K562 (cell line): ENCODE results near the gene TTLL11. TPM values are rescaled to one million over a fixed set of nuclear protein-coding genes. Genes with fewer than 3 reads are reported as not detected.
A peak's percentile ranks its signal among the peaks of the same experiment; 100 is the strongest.

Experiments
- ATAC-seq: fragments of 200-7000 bp; cut with Tn5 transposase; 3 replicates; pipeline ENCODE4 v1.9.1; 2020; ENCODE audit warnings: moderate library complexity
- BruUV-seq: library from RNA; stranded (reverse); fragments of 400-500 nt; replicated peaks from 2 replicates; lab custom pipeline; 2021; lab: Mats Ljungman, UMichigan
- CTCF ChIA-PET: fragments of 300-600 bp; formaldehyde crosslinking; extraction: SDS; loops from one replicate; lab custom pipeline; 2021; ENCODE audit warnings: low intra/inter-chr PET ratio; lab: Yijun Ruan, JAX
- POLR2A ChIA-PET: fragments of 300-600, 350-650 bp; sonication (Branson Sonifier 250); formaldehyde crosslinking; extraction: SDS; loops from one replicate; lab custom pipeline; 2021; ENCODE audit warnings: antibody characterized with exemption, inconsistent platforms; lab: Yijun Ruan, JAX
- DNase-seq, 4 experiments: peaks; one replicate each; pipeline versions ENCODE4 v3.0.0 to v3.0.0-alpha.2; 2011 to 2018; ENCODE audit warnings: low spot score in 3 of 4, mixed read lengths in 3 of 4; ENCODE audit errors: extremely low read depth in 1 of 4
- FAIRE-seq: peaks from 2 replicates; lab custom pipeline; 2011; peaks lifted over from hg19 to GRCh38; lab: Jason Lieb, UNC
- H2AFZ ChIP-seq: 2 replicates; pipeline ENCODE4 v1.6.0; 2011; ENCODE audit warnings: low read depth, low read length, control low read depth, inconsistent platforms
- H3K27ac ChIP-seq: fragments of 200-600 bp; 3 replicates; pipeline ENCODE4 v1.8.0; 2011; ENCODE audit warnings: low read depth, mild to moderate bottlenecking, control low read depth, inconsistent platforms, low read length, moderate library complexity, mixed read lengths; ENCODE audit errors: extremely low read depth
- H3K27me3 ChIP-seq, 2 experiments: fragments of 300-600 bp in 1 of 2; 2 replicates in 1 of 2; 3 replicates in 1 of 2; pipeline versions ENCODE4 v1.6.0 to v1.8.0; 2011; ENCODE audit warnings: inconsistent platforms in 2 of 2, low read length in 2 of 2, mild to moderate bottlenecking in 1 of 2, mixed read lengths in 1 of 2, moderate library complexity in 1 of 2; ENCODE audit not compliant: control insufficient read depth in 2 of 2, insufficient read depth in 2 of 2
- H3K36me3 ChIP-seq: fragments of 300-600 bp; 3 replicates; pipeline ENCODE4 v1.8.0; 2011; ENCODE audit warnings: mild to moderate bottlenecking, low read length, inconsistent platforms; ENCODE audit not compliant: control insufficient read depth, insufficient read depth
- H3K4me1 ChIP-seq, 2 experiments: fragments of 200-600 bp in 1 of 2; replicated peaks in 1 of 2; 2 replicates in 1 of 2; 3 replicates in 1 of 2; pipeline versions ENCODE4 v1.5.1 to v1.8.0; 2011; ENCODE audit warnings: inconsistent platforms in 2 of 2, low read length in 2 of 2, mild to moderate bottlenecking in 1 of 2, mixed read lengths in 1 of 2, moderate library complexity in 1 of 2; ENCODE audit not compliant: control insufficient read depth in 2 of 2, insufficient read depth in 2 of 2
- H3K4me2 ChIP-seq: 2 replicates; pipeline ENCODE4 v1.6.1; 2011; ENCODE audit warnings: low read length, control low read depth, inconsistent platforms, mixed read lengths; ENCODE audit not compliant: insufficient read depth
- H3K4me3 ChIP-seq: fragments of 200-600 bp; sonication (generic), shearing (Covaris generic); 2 replicates; pipeline ENCODE4 v1.5.1; 2016; ENCODE audit warnings: control low read depth, inconsistent platforms
- H3K79me2 ChIP-seq: fragments of 200-600 bp; 3 replicates; pipeline ENCODE4 v1.8.0; 2011; ENCODE audit warnings: low read length, inconsistent platforms; ENCODE audit not compliant: control insufficient read depth, insufficient read depth
- H3K9ac ChIP-seq, 2 experiments: 2 replicates each; pipeline versions ENCODE4 v1.6.0 to v1.6.1; 2011; ENCODE audit warnings: low read depth in 2 of 2, low read length in 2 of 2, control low read depth in 1 of 2, inconsistent platforms in 1 of 2, mild to moderate bottlenecking in 1 of 2, mixed read lengths in 1 of 2; ENCODE audit not compliant: insufficient read depth in 1 of 2
- H3K9me1 ChIP-seq: one replicate; pipeline ENCODE4 v1.6.0; 2011; ENCODE audit warnings: inconsistent platforms, mild to moderate bottlenecking, low read length, moderate library complexity; ENCODE audit not compliant: control insufficient read depth, insufficient read depth
- H3K9me3 ChIP-seq: replicated peaks from 2 replicates; pipeline ENCODE4 v1.5.1; 2011; ENCODE audit warnings: low read depth, low read length, inconsistent platforms; ENCODE audit not compliant: control insufficient read depth, insufficient read depth
- H4K20me1 ChIP-seq: replicated peaks from 2 replicates; pipeline ENCODE4 v1.6.1; 2011; ENCODE audit warnings: low read length, inconsistent platforms, mixed read lengths; ENCODE audit not compliant: control insufficient read depth, insufficient read depth
- ARID1B ChIP-seq: fragments of 450-650 bp; IDR thresholded peaks from 2 replicates; pipeline ENCODE4 v1.6.1; 2016; ENCODE audit warnings: antibody characterized with exemption, mild to moderate bottlenecking, inconsistent platforms
- CBFA2T2 ChIP-seq: fragments of 450-650 bp; conservative IDR thresholded peaks from 2 replicates; pipeline ENCODE4 v1.6.1; 2017; ENCODE audit warnings: mild to moderate bottlenecking
- CTBP1 ChIP-seq: fragments of 450-650 bp; IDR thresholded peaks from 2 replicates; pipeline ENCODE4 v1.6.1; 2016; ENCODE audit warnings: borderline replicate concordance
- FOSL1 ChIP-seq: fragments of 200-800 bp; sonication (Bioruptor generic); conservative IDR thresholded peaks from 2 replicates; pipeline ENCODE4 v1.6.1; 2016; ENCODE audit warnings: missing genetic modification characterization, missing compliant biosample characterization
- HLTF ChIP-seq: fragments of 450-650 bp; IDR thresholded peaks from 2 replicates; pipeline ENCODE4 v1.6.1; 2016
- KLF16 ChIP-seq: IDR thresholded peaks from 2 replicates; pipeline ENCODE4 v1.6.1; 2016; ENCODE audit warnings: antibody characterized with exemption
- MCM7 ChIP-seq, 2 experiments: fragments of 450-650 bp; IDR thresholded peaks; 2 replicates each; pipeline ENCODE4 v1.6.1; 2016 to 2018
- NFE2L1 ChIP-seq: fragments of 450-650 bp; IDR thresholded peaks from 2 replicates; pipeline ENCODE4 v1.6.1; 2016; ENCODE audit warnings: missing genetic modification characterization, low read depth, mild to moderate bottlenecking, missing compliant biosample characterization, moderate library complexity, borderline replicate concordance
- NFIC ChIP-seq: fragments of 450-650 bp; IDR thresholded peaks from 2 replicates; pipeline ENCODE4 v1.6.1; 2017; ENCODE audit warnings: mild to moderate bottlenecking, inconsistent platforms
- PHF8 ChIP-seq: fragments of 200-600 bp; sonication (generic); IDR thresholded peaks from 2 replicates; pipeline ENCODE4 v1.6.1; 2012; ENCODE audit warnings: mixed run types, mild to moderate bottlenecking, inconsistent platforms, low read length, moderate library complexity, borderline replicate concordance
- SIRT6 ChIP-seq: IDR thresholded peaks from one replicate; pipeline ENCODE4 v1.6.1; 2012; ENCODE audit warnings: low read depth, mild to moderate bottlenecking, control low read depth, inconsistent platforms, low read length, moderate library complexity
- TAL1 ChIP-seq: fragments of 450-650 bp; IDR thresholded peaks from 2 replicates; pipeline ENCODE4 v1.6.1; 2016; ENCODE audit warnings: mild to moderate bottlenecking
- TCF3 ChIP-seq: sonication (generic); formaldehyde crosslinking; IDR thresholded peaks from 2 replicates; pipeline ENCODE4 v1.4.0; 2020; ENCODE audit warnings: mild to moderate bottlenecking, missing genetic modification reagents
- TEAD4 ChIP-seq, 2 experiments: sonication (generic) in 1 of 2; formaldehyde crosslinking in 1 of 2; IDR thresholded peaks; 2 replicates each; pipeline versions ENCODE4 v1.6.1 to v1.8.0; 2012 to 2022; ENCODE audit warnings: borderline replicate concordance in 1 of 2, inconsistent platforms in 1 of 2, low read length in 1 of 2, mild to moderate bottlenecking in 1 of 2, missing genetic modification reagents in 1 of 2
- ZNF174 ChIP-seq: fragments of 250-450 bp; sonication (Bioruptor Pico); IDR thresholded peaks from 2 replicates; pipeline ENCODE4 v1.4.0; 2020; ENCODE audit warnings: mild to moderate bottlenecking
- ZNF253 ChIP-seq: fragments of 250-450 bp; sonication (Bioruptor Pico); conservative IDR thresholded peaks from 2 replicates; pipeline ENCODE4 v1.6.1; 2021; ENCODE audit warnings: mild to moderate bottlenecking
- WGBS: fragments of 100-300 bp; shearing (Covaris generic); methylation state at CpG from one replicate; pipeline ENCODE4 v1.1.6; 2016; ENCODE audit warnings: low coverage, mixed read lengths; ENCODE audit not compliant: insufficient coverage; ENCODE audit errors: missing lambda C conversion rate; 5-methylcytosine and 5-hydroxymethylcytosine counted together
- in situ Hi-C: fragments of 300-500 bp; cut with MboI; formaldehyde crosslinking; loops from 4 replicates; pipeline ENCODE4 v1.15.0; 2018; ENCODE audit warnings: inconsistent platforms, mixed read lengths
- intact Hi-C: fragments of 100-400 bp; cut with micrococcal nuclease; formaldehyde crosslinking; loops from 2 replicates; pipeline ENCODE4 v1.14.2; 2022
- polyA plus RNA-seq, 8 experiments: library from polyadenylated mRNA; depleted of rRNA in 4 of 8; stranded (reverse) in 5 of 8; unstranded in 3 of 8; fragments of >200 nt; fragmentation: Nextera tagmentation in 2 of 8; fragmentation: Illumina TruSeq in 1 of 8; extraction: Ambion mirVana in 2 of 8; extraction: Trizol in 1 of 8; gene quantifications; 2 replicates each; pipeline versions ENCODE4 v1.2.1 to v1.2.3, GENCODE V29; 2011 to 2014; ENCODE audit warnings: inconsistent platforms in 1 of 8, missing spikeins in 1 of 8
- total RNA-seq, 7 experiments: library from RNA; depleted of rRNA in 6 of 7; stranded (reverse); fragments of >200 nt in 6 of 7; fragmentation: Illumina TruSeq in 2 of 7; extraction: Trizol in 2 of 7; gene quantifications; 2 replicates each; pipeline versions ENCODE4 v1.2.1 to v1.2.3, GENCODE V29; 2011 to 2021; ENCODE audit warnings: low replicate concordance in 1 of 7
- TF ChIP-seq, protein P1 (sequence below): sonication (generic); formaldehyde crosslinking; IDR thresholded peaks from 2 replicates; pipeline ENCODE4 v1.8.0; 2023; ENCODE audit warnings: mild to moderate bottlenecking, missing genetic modification reagents
- TF ChIP-seq, protein P2 (sequence below): fragments of 250-450 bp; sonication (Bioruptor Pico); IDR thresholded peaks from 2 replicates; pipeline ENCODE4 v1.8.0; 2021; ENCODE audit warnings: moderate library complexity, mild to moderate bottlenecking, inconsistent platforms
- TF ChIP-seq, protein P3 (sequence below): fragments of 450-650 bp; IDR thresholded peaks from 2 replicates; pipeline ENCODE4 v1.6.1; 2016; ENCODE audit warnings: mild to moderate bottlenecking

TTLL11 gene
- total and polyA plus RNA-seq, 9 of the 15 experiments (the other 6 are each of a cell fraction or from before 2014, with no cell fraction given) = 0.83 to 4.4 (median 2.7) TPM

DNA sequence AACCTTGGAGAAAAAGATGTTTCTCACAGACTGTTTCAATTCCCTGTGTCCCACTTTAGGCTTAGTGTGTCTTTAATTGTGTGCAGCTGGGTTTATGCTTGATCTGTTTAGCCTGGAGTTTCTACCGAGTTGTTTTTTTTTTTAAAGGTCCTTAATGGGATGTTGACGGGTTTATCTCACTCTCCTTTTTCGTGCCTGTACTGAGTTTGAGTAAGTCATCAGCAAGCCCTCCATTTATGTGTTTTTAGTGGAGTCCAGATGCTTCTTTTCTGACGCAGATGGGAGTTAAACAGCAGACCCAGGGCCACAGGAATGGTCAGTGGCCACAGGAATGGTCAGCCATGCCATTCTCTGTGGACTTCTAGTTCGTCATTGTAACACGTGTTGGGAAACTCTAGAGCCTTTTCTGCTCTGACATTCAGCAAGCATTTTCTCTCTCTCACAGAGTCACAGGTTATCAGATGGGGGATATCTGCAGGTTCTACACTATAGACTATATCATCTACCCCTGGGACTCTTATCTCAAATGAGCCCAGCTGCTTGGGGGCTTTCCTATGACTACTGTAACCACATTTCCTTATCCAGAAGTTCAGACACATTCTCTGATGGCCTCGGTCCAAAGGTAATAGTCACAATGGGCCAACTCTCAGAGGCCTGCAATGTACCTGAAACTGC lies 190.5 kb downstream of the TTLL11 start:
- intact Hi-C loops = no loop called here
- in situ Hi-C loops = no loop called here
- H3K36me3 ChIP-seq = no peaks in the 10 kb centered on the region
- CTCF ChIA-PET = no interaction called here
- FAIRE-seq (no peak), ATAC-seq (no peak), DNase-seq (peak in 1 of 4 experiments; percentile 8)
- 0% methylated on average over 7 of the region's 7 CpGs for WGBS
- no peaks in the 10 kb centered on the region for H4K20me1 ChIP-seq
- no peak overlapping the region for H2AFZ ChIP-seq
- no peaks in the 10 kb centered on the region for H3K79me2 ChIP-seq
- H3K9me1 ChIP-seq = no peaks in the 10 kb centered on the region
- POLR2A ChIA-PET = no interaction called here
- no peak overlapping the region for H3K9ac ChIP-seq
- no peak overlapping the region; the same call in 1 of the 2 replicates for H3K4me2 ChIP-seq
- no peak overlapping the region for H3K27ac ChIP-seq
- no peaks in the 10 kb centered on the region for H3K4me1 ChIP-seq
- no TSS peak for BruUV-seq
- H3K27me3 ChIP-seq = peaks cover 5 to 7% of the 10 kb centered on the region in 2 experiments; a peak in 3 of 5 replicates
- no peak overlapping the region for H3K4me3 ChIP-seq
- H3K9me3 ChIP-seq = no peaks in the 10 kb centered on the region; the same call in 1 of the 2 replicates
- no peak for TF ChIP-seq PHF8
- TF ChIP-seq NFE2L1 (tag) = no peak
- no peak for TF ChIP-seq MCM7 (IDR thresholded peaks at IDR 0.05)
- TF ChIP-seq CTBP1 = no peak
- TF ChIP-seq TEAD4 (IDR thresholded peaks at IDR 0.05; ENCODE audit: low read length) = peak; percentile 57; the same call in 1 of the 2 replicates
- no peak for TF ChIP-seq TEAD4 (CRISPR knock-in tag; IDR thresholded peaks at IDR 0.05; ENCODE audit: borderline replicate concordance)
- TF ChIP-seq ZNF174 = no peak
- TF ChIP-seq, protein P1, sequence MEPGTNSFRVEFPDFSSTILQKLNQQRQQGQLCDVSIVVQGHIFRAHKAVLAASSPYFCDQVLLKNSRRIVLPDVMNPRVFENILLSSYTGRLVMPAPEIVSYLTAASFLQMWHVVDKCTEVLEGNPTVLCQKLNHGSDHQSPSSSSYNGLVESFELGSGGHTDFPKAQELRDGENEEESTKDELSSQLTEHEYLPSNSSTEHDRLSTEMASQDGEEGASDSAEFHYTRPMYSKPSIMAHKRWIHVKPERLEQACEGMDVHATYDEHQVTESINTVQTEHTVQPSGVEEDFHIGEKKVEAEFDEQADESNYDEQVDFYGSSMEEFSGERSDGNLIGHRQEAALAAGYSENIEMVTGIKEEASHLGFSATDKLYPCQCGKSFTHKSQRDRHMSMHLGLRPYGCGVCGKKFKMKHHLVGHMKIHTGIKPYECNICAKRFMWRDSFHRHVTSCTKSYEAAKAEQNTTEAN (CRISPR knock-in tag) = no peak
- no peak for TF ChIP-seq HLTF
- TF ChIP-seq TAL1 = peak; percentile 44
- TF ChIP-seq TCF3 (CRISPR knock-in tag) = peak; percentile 64
- peak; percentile 53 for TF ChIP-seq CBFA2T2
- TF ChIP-seq, protein P2, sequence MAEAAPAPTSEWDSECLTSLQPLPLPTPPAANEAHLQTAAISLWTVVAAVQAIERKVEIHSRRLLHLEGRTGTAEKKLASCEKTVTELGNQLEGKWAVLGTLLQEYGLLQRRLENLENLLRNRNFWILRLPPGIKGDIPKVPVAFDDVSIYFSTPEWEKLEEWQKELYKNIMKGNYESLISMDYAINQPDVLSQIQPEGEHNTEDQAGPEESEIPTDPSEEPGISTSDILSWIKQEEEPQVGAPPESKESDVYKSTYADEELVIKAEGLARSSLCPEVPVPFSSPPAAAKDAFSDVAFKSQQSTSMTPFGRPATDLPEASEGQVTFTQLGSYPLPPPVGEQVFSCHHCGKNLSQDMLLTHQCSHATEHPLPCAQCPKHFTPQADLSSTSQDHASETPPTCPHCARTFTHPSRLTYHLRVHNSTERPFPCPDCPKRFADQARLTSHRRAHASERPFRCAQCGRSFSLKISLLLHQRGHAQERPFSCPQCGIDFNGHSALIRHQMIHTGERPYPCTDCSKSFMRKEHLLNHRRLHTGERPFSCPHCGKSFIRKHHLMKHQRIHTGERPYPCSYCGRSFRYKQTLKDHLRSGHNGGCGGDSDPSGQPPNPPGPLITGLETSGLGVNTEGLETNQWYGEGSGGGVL = no peak
- TF ChIP-seq, protein P3, sequence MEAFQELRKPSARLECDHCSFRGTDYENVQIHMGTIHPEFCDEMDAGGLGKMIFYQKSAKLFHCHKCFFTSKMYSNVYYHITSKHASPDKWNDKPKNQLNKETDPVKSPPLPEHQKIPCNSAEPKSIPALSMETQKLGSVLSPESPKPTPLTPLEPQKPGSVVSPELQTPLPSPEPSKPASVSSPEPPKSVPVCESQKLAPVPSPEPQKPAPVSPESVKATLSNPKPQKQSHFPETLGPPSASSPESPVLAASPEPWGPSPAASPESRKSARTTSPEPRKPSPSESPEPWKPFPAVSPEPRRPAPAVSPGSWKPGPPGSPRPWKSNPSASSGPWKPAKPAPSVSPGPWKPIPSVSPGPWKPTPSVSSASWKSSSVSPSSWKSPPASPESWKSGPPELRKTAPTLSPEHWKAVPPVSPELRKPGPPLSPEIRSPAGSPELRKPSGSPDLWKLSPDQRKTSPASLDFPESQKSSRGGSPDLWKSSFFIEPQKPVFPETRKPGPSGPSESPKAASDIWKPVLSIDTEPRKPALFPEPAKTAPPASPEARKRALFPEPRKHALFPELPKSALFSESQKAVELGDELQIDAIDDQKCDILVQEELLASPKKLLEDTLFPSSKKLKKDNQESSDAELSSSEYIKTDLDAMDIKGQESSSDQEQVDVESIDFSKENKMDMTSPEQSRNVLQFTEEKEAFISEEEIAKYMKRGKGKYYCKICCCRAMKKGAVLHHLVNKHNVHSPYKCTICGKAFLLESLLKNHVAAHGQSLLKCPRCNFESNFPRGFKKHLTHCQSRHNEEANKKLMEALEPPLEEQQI = no peak
- TF ChIP-seq KLF16 = no peak
- no peak for TF ChIP-seq SIRT6
- TF ChIP-seq FOSL1 (tag) = peak; percentile 60
- TF ChIP-seq ZNF253 (CRISPR knock-in tag) = no peak
- peak; percentile 45; the same call in 1 of the 2 replicates for TF ChIP-seq ARID1B
- TF ChIP-seq NFIC = peak; percentile 30; the same call in 1 of the 2 replicates
